H1 (cell line): ENCODE data around the gene PDE1A. TPM values are rescaled to one million over a fixed set of nuclear protein-coding genes. Genes with fewer than 3 reads are reported as not detected.

Source experiments
- ASH2L ChIP-seq: fragments of 200-600, 300-600 bp; sonication (generic); IDR thresholded peaks from one replicate; pipeline ENCODE4 v1.7.1; 2017; ENCODE audit warnings: low read length
- CEBPB ChIP-seq: IDR thresholded peaks from 2 replicates; pipeline ENCODE4 v1.6.1; 2012; ENCODE audit warnings: low read depth, low read length
- RNF2 ChIP-seq: fragments of 200-900, 300-1000 bp; sonication (generic); IDR thresholded peaks from 2 replicates; pipeline ENCODE4 v1.7.1; 2016; ENCODE audit warnings: borderline replicate concordance, low read depth, mild to moderate bottlenecking, antibody characterized with exemption, low read length; ENCODE audit not compliant: poor library complexity, severe bottlenecking; ENCODE audit errors: missing control alignments
- TBP ChIP-seq: IDR thresholded peaks from 2 replicates; pipeline ENCODE4 v1.6.1; 2011; ENCODE audit warnings: low read depth, low read length, improper control_type of control experiment
- polyA plus RNA-seq, 7 experiments: library from polyadenylated mRNA; depleted of rRNA in 3 of 7; stranded (reverse) in 5 of 7; unstranded in 2 of 7; fragments of >200 nt in 5 of 7; fragments of 200-250 nt in 2 of 7; gene quantifications; 1 replicate in 5 of 7; 2 replicates in 1 of 7; 4 replicates in 1 of 7; pipeline versions ENCODE4 v1.2.1 to v1.2.3, GENCODE V29; 2011 to 2013; ENCODE audit warnings: missing spikeins in 2 of 7, mixed read lengths in 2 of 7
- total RNA-seq: library from RNA; stranded (reverse); fragmentation: NEBNext Ultra II Directional; extraction: Animal tissue kit (Norgen Biotek cat#: 25700); gene quantifications from 2 replicates; pipeline ENCODE4 v1.2.1, GENCODE V29; 2021
- TF ChIP-seq, protein P1 (sequence below): fragments of 300-600 bp; sonication (generic); IDR thresholded peaks from 2 replicates; pipeline ENCODE4 v1.7.1; 2012; ENCODE audit warnings: low read length, moderate library complexity, mild to moderate bottlenecking, inconsistent platforms; ENCODE audit not compliant: insufficient replicate concordance
- TF ChIP-seq, protein P2 (sequence below): IDR thresholded peaks from 2 replicates; pipeline ENCODE4 v1.6.1; 2012; ENCODE audit warnings: inconsistent platforms

PDE1A gene
- total and polyA plus RNA-seq, 2 of the 8 experiments (the other 6 are each of a cell fraction or from before 2014, with no cell fraction given): 0.34 TPM; not detected in 1

DNA sequence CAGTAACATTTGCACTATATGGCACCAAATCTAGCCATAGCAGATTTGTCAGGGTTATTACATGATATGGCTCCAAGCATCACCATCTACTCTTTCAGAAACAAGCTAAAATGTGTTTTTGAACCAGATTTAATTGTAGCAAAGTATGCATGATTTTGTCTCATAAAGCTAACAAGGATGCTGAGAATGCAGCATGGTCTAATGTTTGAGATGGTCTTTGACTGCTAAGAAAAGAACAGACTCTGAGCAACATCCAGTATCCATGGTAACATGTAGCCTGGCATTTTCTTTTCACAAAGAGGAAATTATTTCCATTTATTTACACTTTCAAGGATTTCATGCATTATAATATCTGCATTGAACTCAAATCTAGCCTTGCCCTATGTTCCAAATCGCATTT is 206.5 kb downstream of the PDE1A start (continued):
- TF ChIP-seq ASH2L: no peak
- TF ChIP-seq TBP: no peak
- TF ChIP-seq RNF2: no peak
- TF ChIP-seq, protein P1, sequence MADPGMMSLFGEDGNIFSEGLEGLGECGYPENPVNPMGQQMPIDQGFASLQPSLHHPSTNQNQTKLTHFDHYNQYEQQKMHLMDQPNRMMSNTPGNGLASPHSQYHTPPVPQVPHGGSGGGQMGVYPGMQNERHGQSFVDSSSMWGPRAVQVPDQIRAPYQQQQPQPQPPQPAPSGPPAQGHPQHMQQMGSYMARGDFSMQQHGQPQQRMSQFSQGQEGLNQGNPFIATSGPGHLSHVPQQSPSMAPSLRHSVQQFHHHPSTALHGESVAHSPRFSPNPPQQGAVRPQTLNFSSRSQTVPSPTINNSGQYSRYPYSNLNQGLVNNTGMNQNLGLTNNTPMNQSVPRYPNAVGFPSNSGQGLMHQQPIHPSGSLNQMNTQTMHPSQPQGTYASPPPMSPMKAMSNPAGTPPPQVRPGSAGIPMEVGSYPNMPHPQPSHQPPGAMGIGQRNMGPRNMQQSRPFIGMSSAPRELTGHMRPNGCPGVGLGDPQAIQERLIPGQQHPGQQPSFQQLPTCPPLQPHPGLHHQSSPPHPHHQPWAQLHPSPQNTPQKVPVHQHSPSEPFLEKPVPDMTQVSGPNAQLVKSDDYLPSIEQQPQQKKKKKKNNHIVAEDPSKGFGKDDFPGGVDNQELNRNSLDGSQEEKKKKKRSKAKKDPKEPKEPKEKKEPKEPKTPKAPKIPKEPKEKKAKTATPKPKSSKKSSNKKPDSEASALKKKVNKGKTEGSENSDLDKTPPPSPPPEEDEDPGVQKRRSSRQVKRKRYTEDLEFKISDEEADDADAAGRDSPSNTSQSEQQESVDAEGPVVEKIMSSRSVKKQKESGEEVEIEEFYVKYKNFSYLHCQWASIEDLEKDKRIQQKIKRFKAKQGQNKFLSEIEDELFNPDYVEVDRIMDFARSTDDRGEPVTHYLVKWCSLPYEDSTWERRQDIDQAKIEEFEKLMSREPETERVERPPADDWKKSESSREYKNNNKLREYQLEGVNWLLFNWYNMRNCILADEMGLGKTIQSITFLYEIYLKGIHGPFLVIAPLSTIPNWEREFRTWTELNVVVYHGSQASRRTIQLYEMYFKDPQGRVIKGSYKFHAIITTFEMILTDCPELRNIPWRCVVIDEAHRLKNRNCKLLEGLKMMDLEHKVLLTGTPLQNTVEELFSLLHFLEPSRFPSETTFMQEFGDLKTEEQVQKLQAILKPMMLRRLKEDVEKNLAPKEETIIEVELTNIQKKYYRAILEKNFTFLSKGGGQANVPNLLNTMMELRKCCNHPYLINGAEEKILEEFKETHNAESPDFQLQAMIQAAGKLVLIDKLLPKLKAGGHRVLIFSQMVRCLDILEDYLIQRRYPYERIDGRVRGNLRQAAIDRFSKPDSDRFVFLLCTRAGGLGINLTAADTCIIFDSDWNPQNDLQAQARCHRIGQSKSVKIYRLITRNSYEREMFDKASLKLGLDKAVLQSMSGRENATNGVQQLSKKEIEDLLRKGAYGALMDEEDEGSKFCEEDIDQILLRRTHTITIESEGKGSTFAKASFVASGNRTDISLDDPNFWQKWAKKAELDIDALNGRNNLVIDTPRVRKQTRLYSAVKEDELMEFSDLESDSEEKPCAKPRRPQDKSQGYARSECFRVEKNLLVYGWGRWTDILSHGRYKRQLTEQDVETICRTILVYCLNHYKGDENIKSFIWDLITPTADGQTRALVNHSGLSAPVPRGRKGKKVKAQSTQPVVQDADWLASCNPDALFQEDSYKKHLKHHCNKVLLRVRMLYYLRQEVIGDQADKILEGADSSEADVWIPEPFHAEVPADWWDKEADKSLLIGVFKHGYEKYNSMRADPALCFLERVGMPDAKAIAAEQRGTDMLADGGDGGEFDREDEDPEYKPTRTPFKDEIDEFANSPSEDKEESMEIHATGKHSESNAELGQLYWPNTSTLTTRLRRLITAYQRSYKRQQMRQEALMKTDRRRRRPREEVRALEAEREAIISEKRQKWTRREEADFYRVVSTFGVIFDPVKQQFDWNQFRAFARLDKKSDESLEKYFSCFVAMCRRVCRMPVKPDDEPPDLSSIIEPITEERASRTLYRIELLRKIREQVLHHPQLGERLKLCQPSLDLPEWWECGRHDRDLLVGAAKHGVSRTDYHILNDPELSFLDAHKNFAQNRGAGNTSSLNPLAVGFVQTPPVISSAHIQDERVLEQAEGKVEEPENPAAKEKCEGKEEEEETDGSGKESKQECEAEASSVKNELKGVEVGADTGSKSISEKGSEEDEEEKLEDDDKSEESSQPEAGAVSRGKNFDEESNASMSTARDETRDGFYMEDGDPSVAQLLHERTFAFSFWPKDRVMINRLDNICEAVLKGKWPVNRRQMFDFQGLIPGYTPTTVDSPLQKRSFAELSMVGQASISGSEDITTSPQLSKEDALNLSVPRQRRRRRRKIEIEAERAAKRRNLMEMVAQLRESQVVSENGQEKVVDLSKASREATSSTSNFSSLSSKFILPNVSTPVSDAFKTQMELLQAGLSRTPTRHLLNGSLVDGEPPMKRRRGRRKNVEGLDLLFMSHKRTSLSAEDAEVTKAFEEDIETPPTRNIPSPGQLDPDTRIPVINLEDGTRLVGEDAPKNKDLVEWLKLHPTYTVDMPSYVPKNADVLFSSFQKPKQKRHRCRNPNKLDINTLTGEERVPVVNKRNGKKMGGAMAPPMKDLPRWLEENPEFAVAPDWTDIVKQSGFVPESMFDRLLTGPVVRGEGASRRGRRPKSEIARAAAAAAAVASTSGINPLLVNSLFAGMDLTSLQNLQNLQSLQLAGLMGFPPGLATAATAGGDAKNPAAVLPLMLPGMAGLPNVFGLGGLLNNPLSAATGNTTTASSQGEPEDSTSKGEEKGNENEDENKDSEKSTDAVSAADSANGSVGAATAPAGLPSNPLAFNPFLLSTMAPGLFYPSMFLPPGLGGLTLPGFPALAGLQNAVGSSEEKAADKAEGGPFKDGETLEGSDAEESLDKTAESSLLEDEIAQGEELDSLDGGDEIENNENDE: no peak
- TF ChIP-seq, protein P2, sequence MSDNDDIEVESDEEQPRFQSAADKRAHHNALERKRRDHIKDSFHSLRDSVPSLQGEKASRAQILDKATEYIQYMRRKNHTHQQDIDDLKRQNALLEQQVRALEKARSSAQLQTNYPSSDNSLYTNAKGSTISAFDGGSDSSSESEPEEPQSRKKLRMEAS: no peak
- no peak for TF ChIP-seq CEBPB
